ENCODE results near the gene GIGYF2.

The GIGYF2 gene

DNA sequence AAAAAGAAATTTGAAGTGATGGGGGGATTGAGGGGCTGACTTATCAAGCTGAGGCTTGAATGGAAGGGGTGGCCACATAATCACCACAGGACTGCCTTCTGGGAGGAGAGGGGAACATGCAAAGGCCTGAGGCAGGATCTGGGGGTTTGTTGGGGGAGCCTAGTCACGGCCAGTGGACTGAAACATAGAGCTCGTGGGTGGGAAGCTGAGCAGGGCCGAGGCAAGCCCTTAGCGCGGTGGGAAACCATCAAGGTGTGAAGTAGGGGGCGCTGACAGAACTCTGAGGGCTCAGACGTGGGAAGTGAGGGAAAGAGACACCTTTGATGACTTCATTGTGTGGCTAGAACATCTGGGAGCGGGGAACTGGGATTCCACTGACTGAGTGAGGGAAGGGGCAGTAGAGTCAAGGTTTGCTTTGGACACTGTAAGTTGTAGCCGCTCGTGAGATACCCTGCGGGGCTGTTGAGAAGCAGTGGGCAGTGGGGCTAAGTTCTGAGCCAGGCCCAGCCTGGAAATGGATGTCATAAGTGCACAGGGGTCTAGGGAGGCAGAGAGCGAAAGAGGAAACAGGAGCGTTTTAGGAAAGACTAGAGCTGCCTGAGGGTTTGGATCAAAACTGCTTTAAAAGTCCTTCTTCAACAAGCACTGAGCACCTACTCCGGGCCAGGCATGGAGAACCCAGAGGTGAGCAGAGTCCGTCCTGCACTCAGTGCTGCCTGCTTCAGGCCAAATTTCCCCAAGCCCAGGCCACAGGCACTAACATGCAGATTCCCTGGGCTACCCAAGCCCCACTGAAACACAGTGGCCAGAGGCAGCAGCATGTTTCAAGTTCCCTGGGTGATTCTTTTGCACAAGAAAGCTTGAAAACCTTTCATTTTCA lies 172.2 kb downstream of the GIGYF2 start:
- Histone ChIP-seq H3K36me3 (ENCODE audit: control insufficient read depth, insufficient read depth, low read length) (no peaks in the 10 kb centered on the region; the same call in 1 of the 2 replicates), H3K27me3 (replicated peaks; ENCODE audit: control insufficient read depth, insufficient read depth, low read length) (no peaks in the 10 kb centered on the region), H3K4me3 (replicated peaks; ENCODE audit: low read depth, low read length) (no peak overlapping the region)
- no peak for TF ChIP-seq CTCF (IDR thresholded peaks at IDR 0.05; ENCODE audit: insufficient read depth, low read length, poor library complexity, severe bottlenecking)
- DNase-seq (ENCODE audit: extremely low read depth, insufficient read length) = no peak

- no peak for DNase-seq (ENCODE audit: extremely low read depth, insufficient read length)
- no peak for TF ChIP-seq CTCF (IDR thresholded peaks at IDR 0.05; ENCODE audit: insufficient read depth, low read length, poor library complexity, severe bottlenecking)
- Histone ChIP-seq H3K36me3 (ENCODE audit: control insufficient read depth, insufficient read depth, low read length) (no peaks in the 10 kb centered on the region; the same call in 1 of the 2 replicates), H3K4me3 (replicated peaks; ENCODE audit: low read depth, low read length) (no peak within 1 kb of the TSS), H3K27me3 (replicated peaks; ENCODE audit: control insufficient read depth, insufficient read depth, low read length) (no peaks in the 10 kb centered on the region)
Observed at GRCh38 chr2:232870018-232870765, 173.1 kb downstream of the GIGYF2 start, which contains the start of gene SNORC. SNORC (plus strand) TSS chr2:232870264; CDS start chr2:232870342, 78 bp downstream.

DNA sequence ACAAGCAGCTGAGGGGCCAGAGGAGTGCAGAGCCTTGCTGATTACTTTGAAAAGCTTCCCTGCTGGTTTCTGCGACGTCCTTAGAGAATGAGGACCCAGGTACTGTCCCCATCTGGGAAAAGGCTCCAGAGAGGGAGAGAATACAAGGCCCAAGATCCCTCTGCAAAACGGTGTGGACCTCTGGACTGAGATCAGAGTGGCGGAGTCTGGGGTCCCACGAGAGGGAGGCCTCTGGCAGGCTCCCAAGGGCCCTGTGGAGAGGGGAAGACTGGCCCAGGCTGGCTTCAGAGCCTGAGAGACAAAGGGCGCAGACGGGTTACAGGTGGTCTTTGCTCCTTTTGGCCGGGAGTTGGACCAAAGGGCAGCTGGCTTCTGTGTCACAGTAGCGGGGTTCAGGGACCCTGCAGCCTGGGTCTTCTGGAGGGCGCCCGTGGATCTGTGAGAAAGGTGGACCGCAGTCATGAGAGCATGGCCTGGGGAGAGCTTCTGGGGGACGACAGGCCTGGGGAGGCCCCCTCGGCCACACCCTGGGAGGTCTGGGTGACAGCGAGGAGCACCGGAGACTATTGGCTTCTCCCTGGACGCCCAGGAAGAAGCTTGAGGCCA lies 173.7 kb downstream of the GIGYF2 start:
- no peak for TF ChIP-seq CTCF (IDR thresholded peaks at IDR 0.05; ENCODE audit: insufficient read depth, low read length, poor library complexity, severe bottlenecking)
- DNase-seq (ENCODE audit: extremely low read depth, insufficient read length) = no peak
- H3K27me3 ChIP-seq (replicated peaks; ENCODE audit: control insufficient read depth, insufficient read depth, low read length) = no peaks in the 10 kb centered on the region
- no peak overlapping the region for H3K4me3 ChIP-seq (replicated peaks; ENCODE audit: low read depth, low read length)
- no peaks in the 10 kb centered on the region; the same call in 1 of the 2 replicates for H3K36me3 ChIP-seq (ENCODE audit: control insufficient read depth, insufficient read depth, low read length)

- H3K27me3 ChIP-seq (replicated peaks; ENCODE audit: control insufficient read depth, insufficient read depth, low read length) = no peaks in the 10 kb centered on the region
- no peaks in the 10 kb centered on the region; the same call in 1 of the 2 replicates for H3K36me3 ChIP-seq (ENCODE audit: control insufficient read depth, insufficient read depth, low read length)
- TF ChIP-seq CTCF (IDR thresholded peaks at IDR 0.05; ENCODE audit: insufficient read depth, low read length, poor library complexity, severe bottlenecking) = no peak
- DNase-seq (ENCODE audit: extremely low read depth, insufficient read length) = no peak
- no peak overlapping the region for H3K4me3 ChIP-seq (replicated peaks; ENCODE audit: low read depth, low read length)
Observed at GRCh38 chr2:232871418-232871834, 174.3 kb downstream of the GIGYF2 start.

DNA sequence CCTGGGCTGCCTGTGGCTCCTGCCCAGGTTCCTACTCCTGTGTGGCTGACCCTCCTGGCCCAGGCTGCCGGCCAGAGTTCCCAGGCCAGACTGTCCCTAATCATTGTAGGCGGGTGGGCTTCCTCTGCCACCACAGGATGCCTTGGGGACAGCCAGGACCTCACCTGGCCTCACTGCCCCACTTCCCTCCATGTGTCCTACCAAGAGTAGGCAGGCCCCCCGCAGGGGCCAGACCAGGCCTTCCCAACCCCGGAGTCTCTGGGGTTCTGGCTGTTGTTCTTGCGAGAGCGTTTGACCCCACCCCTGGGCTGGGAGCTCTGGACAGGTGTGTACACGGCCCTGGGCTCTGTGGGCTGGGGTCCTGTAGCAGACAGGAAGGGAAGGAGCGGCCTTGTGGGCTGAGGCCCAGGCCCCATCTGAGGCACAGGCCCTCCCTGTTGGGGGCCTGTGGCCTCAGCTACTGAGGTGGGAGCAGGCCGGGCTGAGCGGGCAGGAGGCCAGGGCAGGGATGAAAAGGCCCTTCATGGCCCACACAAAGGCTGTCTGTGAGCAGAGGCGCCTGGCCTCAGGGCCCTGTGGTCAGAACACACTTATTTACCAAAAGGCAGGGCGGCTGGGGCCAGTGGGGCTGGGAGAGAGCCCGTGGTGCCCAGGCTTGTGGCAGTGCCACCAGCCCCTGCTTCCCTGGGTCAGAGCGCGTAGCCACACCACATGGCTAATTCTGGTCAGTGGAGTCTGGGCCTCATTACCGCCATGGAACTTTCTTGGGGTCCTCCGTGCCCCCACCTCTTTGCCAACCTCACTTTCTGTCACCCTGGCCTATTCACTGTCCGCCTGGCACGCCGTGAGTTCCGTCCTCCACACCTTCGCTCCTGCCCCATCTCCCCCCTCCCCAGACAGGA lies 175.0 kb downstream of the GIGYF2 start:
- no peak overlapping the region for H3K4me3 ChIP-seq (replicated peaks; ENCODE audit: low read depth, low read length)
- no peak for TF ChIP-seq CTCF (IDR thresholded peaks at IDR 0.05; ENCODE audit: insufficient read depth, low read length, poor library complexity, severe bottlenecking)
- no peak for DNase-seq (ENCODE audit: extremely low read depth, insufficient read length)
- no peaks in the 10 kb centered on the region for H3K27me3 ChIP-seq (replicated peaks; ENCODE audit: control insufficient read depth, insufficient read depth, low read length)
- H3K36me3 ChIP-seq (ENCODE audit: control insufficient read depth, insufficient read depth, low read length) = no peaks in the 10 kb centered on the region; the same call in 1 of the 2 replicates

All from GM06990 (cell line).